ENCODE data around the gene RSKR.
"Not testable (repeated sequence)": the region's sequence is repeated elsewhere in the genome, so short reads cannot be mapped to it uniquely, and the experiment has no call there.

- TF ChIP-seq CTCF (IDR thresholded peaks at IDR 0.05); EZH2 (IDR thresholded peaks at IDR 0.05; ENCODE audit: borderline replicate concordance, insufficient read depth, low read depth, low read length, poor library complexity, severe bottlenecking): not testable (repeated sequence)
Measured at GRCh38 chr17:28604031-28604430, 10.0 kb downstream of the RSKR start.

Data from B cell (primary cell).